HepG2 (cell line): ENCODE data around the gene MEF2A. TPM values are rescaled to one million over a fixed set of nuclear protein-coding genes. Genes with fewer than 3 reads are reported as not detected.

ENCODE experiments used
- AGO1 ChIP-seq: fragments of 200-400 bp; formaldehyde crosslinking; IDR thresholded peaks from 2 replicates; pipeline ENCODE4 v1.6.1; 2017; ENCODE audit warnings: mild to moderate bottlenecking, low read depth, low read length, moderate library complexity; ENCODE audit not compliant: poor library complexity, severe bottlenecking
- HCFC1 ChIP-seq: fragments of 150-350 bp; IDR thresholded peaks from 2 replicates; pipeline ENCODE4 v1.6.1; 2014; ENCODE audit warnings: low read depth, low read length
- KLF13 ChIP-seq: sonication (generic); formaldehyde crosslinking; IDR thresholded peaks from 2 replicates; pipeline ENCODE4 v1.4.0; 2020; ENCODE audit warnings: mild to moderate bottlenecking, missing genetic modification reagents
- TEAD2 ChIP-seq: sonication (generic); formaldehyde crosslinking; IDR thresholded peaks from 2 replicates; pipeline ENCODE4 v1.9.0; 2021; ENCODE audit warnings: missing genetic modification reagents
- ZBTB39 ChIP-seq: sonication (generic); formaldehyde crosslinking; IDR thresholded peaks from 2 replicates; pipeline ENCODE4 v1.5.0; 2020; ENCODE audit warnings: missing genetic modification reagents
- ZNF570 ChIP-seq: sonication (generic); formaldehyde crosslinking; IDR thresholded peaks from 2 replicates; pipeline ENCODE4 v1.4.0; 2020; ENCODE audit warnings: mild to moderate bottlenecking, missing genetic modification reagents, borderline replicate concordance
- ZNF589 ChIP-seq: sonication (generic); formaldehyde crosslinking; conservative IDR thresholded peaks from 2 replicates; pipeline ENCODE4 v1.8.0; 2022; ENCODE audit warnings: mild to moderate bottlenecking, moderate library complexity, missing genetic modification reagents
- polyA plus RNA-seq, 8 experiments: library from polyadenylated mRNA; depleted of rRNA in 3 of 8; stranded (reverse) in 7 of 8; unstranded in 1 of 8; fragments of >200 nt; fragmentation: Illumina TruSeq in 4 of 8; extraction: Trizol in 4 of 8; gene quantifications; 2 replicates each; pipeline versions ENCODE4 v1.2.1 to v1.2.3, GENCODE V29; 2011 to 2016; ENCODE audit warnings: low read depth in 4 of 8, missing spikeins in 1 of 8, mixed read lengths in 1 of 8; ENCODE audit not compliant: insufficient read depth in 1 of 8
- total RNA-seq, 5 experiments: library from RNA; depleted of rRNA; stranded (reverse); fragments of >200 nt; fragmentation: Illumina TruSeq; extraction: Trizol; gene quantifications; 2 replicates each; pipeline ENCODE4 v1.2.3, GENCODE V29; 2016; ENCODE audit warnings: low read depth in 1 of 5
- TF ChIP-seq, protein P1 (sequence below): sonication (generic); formaldehyde crosslinking; IDR thresholded peaks from 2 replicates; pipeline ENCODE4 v1.4.0; 2020; ENCODE audit warnings: missing genetic modification reagents, borderline replicate concordance
- TF ChIP-seq, protein P2 (sequence below): IDR thresholded peaks from 2 replicates; pipeline ENCODE4 v1.6.1; 2016; ENCODE audit warnings: low read depth
- TF ChIP-seq, protein P3 (sequence below), 2 experiments: sonication (generic) in 1 of 2; formaldehyde crosslinking in 1 of 2; IDR thresholded peaks; 2 replicates each; pipeline versions ENCODE4 v1.5.1 to v1.6.1; 2011 to 2020; ENCODE audit warnings: borderline replicate concordance in 1 of 2, low read depth in 1 of 2, low read length in 1 of 2, mild to moderate bottlenecking in 1 of 2, missing genetic modification reagents in 1 of 2, moderate library complexity in 1 of 2

The MEF2A gene
- total and polyA plus RNA-seq, 2 of the 13 experiments (the other 11 are each of a cell fraction or from before 2014, with no cell fraction given) = 15.2 to 24.4 TPM

- TF ChIP-seq, protein P1, sequence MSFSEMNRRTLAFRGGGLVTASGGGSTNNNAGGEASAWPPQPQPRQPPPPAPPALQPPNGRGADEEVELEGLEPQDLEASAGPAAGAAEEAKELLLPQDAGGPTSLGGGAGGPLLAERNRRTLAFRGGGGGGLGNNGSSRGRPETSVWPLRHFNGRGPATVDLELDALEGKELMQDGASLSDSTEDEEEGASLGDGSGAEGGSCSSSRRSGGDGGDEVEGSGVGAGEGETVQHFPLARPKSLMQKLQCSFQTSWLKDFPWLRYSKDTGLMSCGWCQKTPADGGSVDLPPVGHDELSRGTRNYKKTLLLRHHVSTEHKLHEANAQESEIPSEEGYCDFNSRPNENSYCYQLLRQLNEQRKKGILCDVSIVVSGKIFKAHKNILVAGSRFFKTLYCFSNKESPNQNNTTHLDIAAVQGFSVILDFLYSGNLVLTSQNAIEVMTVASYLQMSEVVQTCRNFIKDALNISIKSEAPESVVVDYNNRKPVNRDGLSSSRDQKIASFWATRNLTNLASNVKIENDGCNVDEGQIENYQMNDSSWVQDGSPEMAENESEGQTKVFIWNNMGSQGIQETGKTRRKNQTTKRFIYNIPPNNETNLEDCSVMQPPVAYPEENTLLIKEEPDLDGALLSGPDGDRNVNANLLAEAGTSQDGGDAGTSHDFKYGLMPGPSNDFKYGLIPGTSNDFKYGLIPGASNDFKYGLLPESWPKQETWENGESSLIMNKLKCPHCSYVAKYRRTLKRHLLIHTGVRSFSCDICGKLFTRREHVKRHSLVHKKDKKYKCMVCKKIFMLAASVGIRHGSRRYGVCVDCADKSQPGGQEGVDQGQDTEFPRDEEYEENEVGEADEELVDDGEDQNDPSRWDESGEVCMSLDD = no peak
- TF ChIP-seq KLF13 (CRISPR knock-in tag) (no peak), ZBTB39 (no peak), HCFC1 (no peak), AGO1 (no peak), ZNF570 (no peak), ZNF589 (no peak), TEAD2 (CRISPR knock-in tag) (no peak)
- TF ChIP-seq, protein P2, sequence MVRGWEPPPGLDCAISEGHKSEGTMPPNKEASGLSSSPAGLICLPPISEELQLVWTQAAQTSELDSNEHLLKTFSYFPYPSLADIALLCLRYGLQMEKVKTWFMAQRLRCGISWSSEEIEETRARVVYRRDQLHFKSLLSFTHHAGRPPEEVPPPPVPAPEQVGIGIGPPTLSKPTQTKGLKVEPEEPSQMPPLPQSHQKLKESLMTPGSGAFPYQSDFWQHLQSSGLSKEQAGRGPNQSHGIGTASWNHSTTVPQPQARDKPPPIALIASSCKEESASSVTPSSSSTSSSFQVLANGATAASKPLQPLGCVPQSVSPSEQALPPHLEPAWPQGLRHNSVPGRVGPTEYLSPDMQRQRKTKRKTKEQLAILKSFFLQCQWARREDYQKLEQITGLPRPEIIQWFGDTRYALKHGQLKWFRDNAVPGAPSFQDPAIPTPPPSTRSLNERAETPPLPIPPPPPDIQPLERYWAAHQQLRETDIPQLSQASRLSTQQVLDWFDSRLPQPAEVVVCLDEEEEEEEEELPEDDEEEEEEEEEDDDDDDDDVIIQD (CRISPR knock-in tag) = no peak
- TF ChIP-seq, protein P3, sequence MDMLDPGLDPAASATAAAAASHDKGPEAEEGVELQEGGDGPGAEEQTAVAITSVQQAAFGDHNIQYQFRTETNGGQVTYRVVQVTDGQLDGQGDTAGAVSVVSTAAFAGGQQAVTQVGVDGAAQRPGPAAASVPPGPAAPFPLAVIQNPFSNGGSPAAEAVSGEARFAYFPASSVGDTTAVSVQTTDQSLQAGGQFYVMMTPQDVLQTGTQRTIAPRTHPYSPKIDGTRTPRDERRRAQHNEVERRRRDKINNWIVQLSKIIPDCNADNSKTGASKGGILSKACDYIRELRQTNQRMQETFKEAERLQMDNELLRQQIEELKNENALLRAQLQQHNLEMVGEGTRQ (IDR thresholded peaks at IDR 0.05; ENCODE audit: low read depth, low read length) = no peak
- TF ChIP-seq, protein P3 (CRISPR knock-in tag; IDR thresholded peaks at IDR 0.05; ENCODE audit: borderline replicate concordance) = no peak
Observed at GRCh38 chr15:99545605-99546004, 20.2 kb upstream of the MEF2A start (continued).
